H1 (cell line): ENCODE measurements around the gene PPP4R4. TPM values are rescaled to one million over a fixed set of nuclear protein-coding genes. Genes with fewer than 3 reads are reported as not detected.

Experiments used
- CTCF ChIA-PET: fragments of 300-600 bp; sonication (Branson Sonifier 250); formaldehyde crosslinking; loops from one replicate; lab custom pipeline; 2021; ENCODE audit not compliant: partially characterized antibody; lab: Charles Lee
- POLR2A ChIA-PET: fragments of 300-600 bp; sonication (Branson Sonifier 250); formaldehyde crosslinking; loops from one replicate; lab custom pipeline; 2021; ENCODE audit warnings: inconsistent platforms; ENCODE audit not compliant: partially characterized antibody; lab: Charles Lee
- DNase-seq, 2 experiments: peaks; one replicate each; pipeline versions ENCODE4 v3.0.0 to v3.0.0-alpha.2; 2010 to 2022; ENCODE audit warnings: low spot score in 2 of 2, low read depth in 1 of 2, mixed read lengths in 1 of 2
- FAIRE-seq: peaks from 2 replicates; lab custom pipeline; 2011; peaks lifted over from hg19 to GRCh38; lab: Jason Lieb, UNC
- H2AFZ ChIP-seq: 2 replicates; pipeline ENCODE4 v1.8.1; 2012; ENCODE audit warnings: low read length, inconsistent platforms
- H2AK5ac ChIP-seq: 2 replicates; pipeline ENCODE4 v1.6.1; 2013; ENCODE audit warnings: low read depth, low read length
- H2BK120ac ChIP-seq: replicated peaks from 2 replicates; pipeline ENCODE3; 2013; ENCODE audit warnings: low read depth, low read length, inconsistent platforms
- H2BK12ac ChIP-seq: 2 replicates; pipeline ENCODE4 v1.6.1; 2013; ENCODE audit warnings: low read depth, low read length
- H2BK15ac ChIP-seq: 2 replicates; pipeline ENCODE4 v1.6.1; 2013; ENCODE audit warnings: low read length
- H2BK20ac ChIP-seq: 2 replicates; pipeline ENCODE4 v1.6.1; 2013; ENCODE audit warnings: low read length
- H2BK5ac ChIP-seq: 2 replicates; pipeline ENCODE4 v1.6.1; 2013; ENCODE audit warnings: low read depth, low read length
- H3K14ac ChIP-seq: 2 replicates; pipeline ENCODE4 v1.6.1; 2013; ENCODE audit warnings: inconsistent platforms; ENCODE audit not compliant: insufficient read length
- H3K18ac ChIP-seq: 2 replicates; pipeline ENCODE4 v1.6.1; 2013; ENCODE audit warnings: low read length; ENCODE audit errors: extremely low read depth
- H3K23ac ChIP-seq: 2 replicates; pipeline ENCODE4 v1.6.1; 2013; ENCODE audit warnings: inconsistent platforms; ENCODE audit not compliant: insufficient read length
- H3K23me2 ChIP-seq: 2 replicates; pipeline ENCODE4 v1.6.1; 2013; ENCODE audit warnings: low read depth, low read length
- H3K27ac ChIP-seq: 2 replicates; pipeline ENCODE4 v1.6.1; 2011; ENCODE audit warnings: low read depth, low read length, inconsistent platforms
- H3K27me3 ChIP-seq, 4 experiments: replicated peaks in 1 of 4; 1 replicate in 1 of 4; 2 replicates in 3 of 4; pipeline versions ENCODE4 v1.6.1 to v1.8.1; 2011 to 2013; ENCODE audit warnings: low read length in 3 of 4, mild to moderate bottlenecking in 3 of 4, inconsistent platforms in 2 of 4, mixed read lengths in 2 of 4, moderate library complexity in 1 of 4; ENCODE audit not compliant: control insufficient read depth in 3 of 4, insufficient read depth in 3 of 4; ENCODE audit errors: extremely low read depth in 1 of 4
- H3K36me3 ChIP-seq, 4 experiments: 2 replicates each; pipeline versions ENCODE4 v1.6.1 to v1.8.1; 2011 to 2013; ENCODE audit warnings: mild to moderate bottlenecking in 4 of 4, low read length in 3 of 4, moderate library complexity in 2 of 4, control low read depth in 1 of 4, inconsistent platforms in 1 of 4; ENCODE audit not compliant: insufficient read depth in 4 of 4, control insufficient read depth in 2 of 4
- H3K4ac ChIP-seq: replicated peaks from 2 replicates; pipeline ENCODE3; 2013; ENCODE audit warnings: low read length, low read depth, mixed read lengths, inconsistent platforms; ENCODE audit not compliant: insufficient read length
- H3K4me1 ChIP-seq, 4 experiments: replicated peaks in 1 of 4; 1 replicate in 1 of 4; 2 replicates in 3 of 4; pipeline versions ENCODE4 v1.6.1 to v1.8.1; 2011 to 2013; ENCODE audit warnings: low read length in 3 of 4, inconsistent platforms in 2 of 4, mixed read lengths in 1 of 4; ENCODE audit not compliant: insufficient read depth in 4 of 4, control insufficient read depth in 3 of 4
- H3K4me2 ChIP-seq, 2 experiments: 2 replicates each; pipeline versions ENCODE4 v1.6.1 to v1.8.1; 2011 to 2013; ENCODE audit warnings: low read depth in 2 of 2, low read length in 2 of 2, control low read depth in 1 of 2, inconsistent platforms in 1 of 2, mild to moderate bottlenecking in 1 of 2; ENCODE audit not compliant: insufficient read depth in 1 of 2
- H3K4me3 ChIP-seq, 4 experiments: fragments of 200-600, 300-600 bp in 1 of 4; sonication (generic), shearing (Covaris generic), sonication (Bioruptor Twin) in 1 of 4; 2 replicates each; pipeline versions ENCODE4 v1.5.1 to v1.8.1; 2011 to 2016; ENCODE audit warnings: low read length in 4 of 4, low read depth in 3 of 4, control low read depth in 2 of 4, inconsistent platforms in 2 of 4, mild to moderate bottlenecking in 2 of 4, mixed read lengths in 1 of 4, moderate library complexity in 1 of 4; ENCODE audit not compliant: insufficient read depth in 2 of 4; ENCODE audit errors: extremely low read depth in 1 of 4
- H3K56ac ChIP-seq: replicated peaks from 2 replicates; pipeline ENCODE3; 2013; ENCODE audit warnings: low read depth, mild to moderate bottlenecking, mixed read lengths, low read length, inconsistent platforms; ENCODE audit not compliant: insufficient read length
- H3K79me1 ChIP-seq: 2 replicates; pipeline ENCODE4 v1.6.1; 2013; ENCODE audit warnings: low read depth, low read length, control low read depth
- H3K79me2 ChIP-seq, 2 experiments: 2 replicates each; pipeline versions ENCODE4 v1.6.1 to v1.8.1; 2012 to 2013; ENCODE audit warnings: low read length in 2 of 2, mild to moderate bottlenecking in 2 of 2, inconsistent platforms in 1 of 2; ENCODE audit not compliant: insufficient read depth in 2 of 2, control insufficient read depth in 1 of 2
- H3K9ac ChIP-seq, 4 experiments: replicated peaks in 1 of 4; 1 replicate in 1 of 4; 2 replicates in 3 of 4; pipeline versions ENCODE4 v1.6.1 to v1.8.1; 2011 to 2013; ENCODE audit warnings: low read depth in 3 of 4, low read length in 3 of 4, control low read depth in 2 of 4, mild to moderate bottlenecking in 2 of 4, moderate library complexity in 2 of 4, inconsistent platforms in 1 of 4; ENCODE audit errors: extremely low read depth in 1 of 4
- H3K9me3 ChIP-seq, 2 experiments: 2 replicates each; pipeline versions ENCODE4 v1.6.1 to v1.8.1; 2012 to 2013; ENCODE audit warnings: mild to moderate bottlenecking in 2 of 2, moderate library complexity in 2 of 2, control low read depth in 1 of 2, inconsistent platforms in 1 of 2, low read depth in 1 of 2, low read length in 1 of 2, mixed read lengths in 1 of 2; ENCODE audit not compliant: insufficient read depth in 2 of 2
- H4K20me1 ChIP-seq, 2 experiments: replicated peaks in 1 of 2; 2 replicates each; pipeline versions ENCODE3 to v1.8.1; 2011 to 2013; ENCODE audit warnings: inconsistent platforms in 2 of 2, low read length in 2 of 2, mild to moderate bottlenecking in 1 of 2; ENCODE audit not compliant: insufficient read depth in 2 of 2, control insufficient read depth in 1 of 2
- H4K5ac ChIP-seq: 2 replicates; pipeline ENCODE4 v1.6.1; 2013; ENCODE audit warnings: low read length, low read depth, mixed read lengths, inconsistent platforms; ENCODE audit not compliant: insufficient read length
- H4K8ac ChIP-seq: 2 replicates; pipeline ENCODE4 v1.8.0; 2013; ENCODE audit warnings: mild to moderate bottlenecking, moderate library complexity, low read length, inconsistent platforms; ENCODE audit not compliant: insufficient read depth; ENCODE audit errors: extremely low read depth
- H4K91ac ChIP-seq: replicated peaks from 2 replicates; pipeline ENCODE3; 2013; ENCODE audit warnings: low read length, mixed read lengths, inconsistent platforms; ENCODE audit not compliant: insufficient read length
- ASH2L ChIP-seq: fragments of 200-600, 300-600 bp; sonication (generic); IDR thresholded peaks from one replicate; pipeline ENCODE4 v1.7.1; 2017; ENCODE audit warnings: low read length
- ATF2 ChIP-seq: IDR thresholded peaks from 2 replicates; pipeline ENCODE4 v1.6.1; 2012; ENCODE audit warnings: low read length, inconsistent platforms
- CEBPB ChIP-seq: IDR thresholded peaks from 2 replicates; pipeline ENCODE4 v1.6.1; 2012; ENCODE audit warnings: low read depth, low read length
- CHD1 ChIP-seq: IDR thresholded peaks from 2 replicates; pipeline ENCODE4 v1.6.1; 2012; ENCODE audit warnings: low read depth, low read length, improper control_type of control experiment
- GABPA ChIP-seq: IDR thresholded peaks from 2 replicates; pipeline ENCODE4 v1.6.1; 2011; ENCODE audit warnings: mild to moderate bottlenecking, low read length, moderate library complexity, borderline replicate concordance; ENCODE audit not compliant: insufficient read depth
- NANOG ChIP-seq: IDR thresholded peaks from 2 replicates; pipeline ENCODE4 v1.6.1; 2011; ENCODE audit warnings: low read length, low read depth, mild to moderate bottlenecking, inconsistent platforms; ENCODE audit not compliant: insufficient read depth, poor library complexity, severe bottlenecking
- PHF8 ChIP-seq: fragments of 200-600 bp; sonication (generic); conservative IDR thresholded peaks from 2 replicates; pipeline ENCODE4 v1.7.1; 2012; ENCODE audit warnings: low read depth, mild to moderate bottlenecking, inconsistent platforms, low read length, moderate library complexity
- POLR2A ChIP-seq, 2 experiments: IDR thresholded peaks; 1 replicate in 1 of 2; 2 replicates in 1 of 2; pipeline ENCODE4 v1.6.1; 2011; ENCODE audit warnings: low read depth in 2 of 2, low read length in 2 of 2, mild to moderate bottlenecking in 2 of 2; ENCODE audit errors: control extremely low read depth in 1 of 2
- POU5F1 ChIP-seq: IDR thresholded peaks from 2 replicates; pipeline ENCODE4 v1.6.1; 2011; ENCODE audit warnings: low read depth, mild to moderate bottlenecking, low read length, moderate library complexity
- RFX5 ChIP-seq: IDR thresholded peaks from 2 replicates; pipeline ENCODE4 v1.6.1; 2011; ENCODE audit warnings: low read depth, low read length, improper control_type of control experiment, borderline replicate concordance
- RNF2 ChIP-seq: fragments of 200-900, 300-1000 bp; sonication (generic); IDR thresholded peaks from 2 replicates; pipeline ENCODE4 v1.7.1; 2016; ENCODE audit warnings: borderline replicate concordance, low read depth, mild to moderate bottlenecking, antibody characterized with exemption, low read length; ENCODE audit not compliant: poor library complexity, severe bottlenecking; ENCODE audit errors: missing control alignments
- RXRA ChIP-seq: IDR thresholded peaks from 2 replicates; pipeline ENCODE4 v1.6.1; 2011; ENCODE audit warnings: low read depth, mild to moderate bottlenecking, low read length, moderate library complexity; ENCODE audit not compliant: insufficient read depth
- SIN3A ChIP-seq, 2 experiments: IDR thresholded peaks in 1 of 2; conservative IDR thresholded peaks in 1 of 2; 2 replicates each; pipeline ENCODE4 v1.6.1; 2011 to 2012; ENCODE audit warnings: low read length in 2 of 2, improper control_type of control experiment in 1 of 2, low read depth in 1 of 2, mild to moderate bottlenecking in 1 of 2
- TBP ChIP-seq: IDR thresholded peaks from 2 replicates; pipeline ENCODE4 v1.6.1; 2011; ENCODE audit warnings: low read depth, low read length, improper control_type of control experiment
- polyA plus RNA-seq, 7 experiments: library from polyadenylated mRNA; depleted of rRNA in 3 of 7; stranded (reverse) in 5 of 7; unstranded in 2 of 7; fragments of >200 nt in 5 of 7; fragments of 200-250 nt in 2 of 7; gene quantifications; 1 replicate in 5 of 7; 2 replicates in 1 of 7; 4 replicates in 1 of 7; pipeline versions ENCODE4 v1.2.1 to v1.2.3, GENCODE V29; 2011 to 2013; ENCODE audit warnings: missing spikeins in 2 of 7, mixed read lengths in 2 of 7
- total RNA-seq: library from RNA; stranded (reverse); fragmentation: NEBNext Ultra II Directional; extraction: Animal tissue kit (Norgen Biotek cat#: 25700); gene quantifications from 2 replicates; pipeline ENCODE4 v1.2.1, GENCODE V29; 2021

PPP4R4 gene
- total and polyA plus RNA-seq, 2 of the 8 experiments (the other 6 are each of a cell fraction or from before 2014, with no cell fraction given), result 3.3 to 9.6 TPM

DNA sequence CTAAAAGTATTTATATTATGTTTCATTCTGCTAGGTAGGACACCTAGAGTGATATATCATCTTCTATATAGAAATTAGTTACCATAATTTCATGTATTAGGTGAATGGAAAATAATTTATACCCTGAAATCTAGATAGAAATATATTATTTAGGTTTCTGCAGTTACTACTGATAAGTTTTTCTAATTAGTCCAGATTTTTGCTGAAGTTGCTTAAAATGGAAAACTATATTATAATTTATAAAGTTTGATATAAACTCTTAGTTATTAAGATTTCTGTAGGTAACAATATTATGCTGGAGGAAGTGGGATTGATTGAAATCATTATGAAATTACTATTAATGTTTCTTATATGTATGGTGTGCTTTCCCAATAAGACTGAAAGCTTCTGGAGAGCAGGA lies 62.9 kb downstream of the PPP4R4 start:
- Histone ChIP-seq H3K79me2 (no peaks in the 10 kb centered on the region), H3K23ac (no peak overlapping the region), H3K56ac (no peak overlapping the region), H3K27me3 (no peaks in the 10 kb centered on the region), H3K23me2 (no peaks in the 10 kb centered on the region), H4K91ac (no peak overlapping the region), H4K20me1 (no peaks in the 10 kb centered on the region), H2AFZ (no peak overlapping the region), H3K18ac (no peak overlapping the region), H3K4me2 (no peak overlapping the region), H2BK5ac (no peak overlapping the region), H3K79me1 (no peaks in the 10 kb centered on the region), H2BK120ac (no peak overlapping the region), H3K9me3 (no peaks in the 10 kb centered on the region), H2AK5ac (no peak overlapping the region), H3K9ac (no peak overlapping the region), H3K14ac (no peak overlapping the region), H4K8ac (no peak overlapping the region), H3K4me1 (no peaks in the 10 kb centered on the region), H3K27ac (no peak overlapping the region), H3K4me3 (no peak overlapping the region), H3K36me3 (peaks cover 0 to 4% (median 2%) of the 10 kb centered on the region in 4 experiments; a peak in 2 of 8 replicates), H3K4ac (no peak overlapping the region), H2BK20ac (no peak overlapping the region), H4K5ac (no peak overlapping the region), H2BK12ac (no peak overlapping the region), H2BK15ac (no peak overlapping the region)
- ChIA-PET CTCF (no interaction called here), POLR2A (no interaction called here)
- FAIRE-seq (no peak), DNase-seq (no peak)
- no peak for TF ChIP-seq RFX5
- no peak for TF ChIP-seq CEBPB
- no peak for TF ChIP-seq POU5F1
- TF ChIP-seq ASH2L, result no peak
- no peak for TF ChIP-seq RXRA
- no peak for TF ChIP-seq NANOG
- no peak for TF ChIP-seq RNF2
- TF ChIP-seq CHD1, result no peak
- no peak for TF ChIP-seq PHF8
- TF ChIP-seq ATF2, result no peak
- TF ChIP-seq TBP, result no peak
- no peak for TF ChIP-seq POLR2A (IDR thresholded peaks at IDR 0.05; ENCODE audit: control extremely low read depth in 1 of 2, low read depth in 2 of 2, low read length in 2 of 2)
- no peak for TF ChIP-seq GABPA
- TF ChIP-seq SIN3A (conservative IDR thresholded peaks at IDR 0.05 in 1 of 2, IDR thresholded peaks at IDR 0.05 in 1 of 2; ENCODE audit: low read depth in 1 of 2, low read length in 2 of 2), result no peak
